Measurements from ENCODE around the gene RLF.

Gene RLF

DNA sequence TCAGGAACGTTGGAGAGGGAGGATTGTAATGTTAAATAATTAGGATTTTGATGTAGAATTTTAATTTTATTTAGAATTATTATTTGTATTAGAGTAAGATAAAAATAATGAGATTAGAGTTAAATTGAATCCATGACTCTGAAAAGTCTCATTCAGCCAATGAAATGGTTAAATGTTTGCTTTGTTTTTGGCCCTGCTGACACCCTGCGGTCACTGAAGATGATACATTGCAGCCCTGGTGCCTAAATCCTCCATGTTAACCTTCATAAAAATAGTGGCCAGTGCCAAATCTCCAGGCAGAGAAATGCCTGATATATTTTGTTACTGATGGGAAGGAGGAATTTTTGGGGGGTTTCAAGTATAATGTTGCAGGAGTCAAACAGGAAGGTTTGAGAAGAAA, 27.3 kb upstream of the RLF start:
- TF ChIP-seq, protein P1, sequence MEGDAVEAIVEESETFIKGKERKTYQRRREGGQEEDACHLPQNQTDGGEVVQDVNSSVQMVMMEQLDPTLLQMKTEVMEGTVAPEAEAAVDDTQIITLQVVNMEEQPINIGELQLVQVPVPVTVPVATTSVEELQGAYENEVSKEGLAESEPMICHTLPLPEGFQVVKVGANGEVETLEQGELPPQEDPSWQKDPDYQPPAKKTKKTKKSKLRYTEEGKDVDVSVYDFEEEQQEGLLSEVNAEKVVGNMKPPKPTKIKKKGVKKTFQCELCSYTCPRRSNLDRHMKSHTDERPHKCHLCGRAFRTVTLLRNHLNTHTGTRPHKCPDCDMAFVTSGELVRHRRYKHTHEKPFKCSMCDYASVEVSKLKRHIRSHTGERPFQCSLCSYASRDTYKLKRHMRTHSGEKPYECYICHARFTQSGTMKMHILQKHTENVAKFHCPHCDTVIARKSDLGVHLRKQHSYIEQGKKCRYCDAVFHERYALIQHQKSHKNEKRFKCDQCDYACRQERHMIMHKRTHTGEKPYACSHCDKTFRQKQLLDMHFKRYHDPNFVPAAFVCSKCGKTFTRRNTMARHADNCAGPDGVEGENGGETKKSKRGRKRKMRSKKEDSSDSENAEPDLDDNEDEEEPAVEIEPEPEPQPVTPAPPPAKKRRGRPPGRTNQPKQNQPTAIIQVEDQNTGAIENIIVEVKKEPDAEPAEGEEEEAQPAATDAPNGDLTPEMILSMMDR (IDR thresholded peaks at IDR 0.05; ENCODE audit: low read depth, low read length), result no peak
- no peak overlapping the region for H3K4me3 ChIP-seq (ENCODE audit: low read depth, low read length)

DNA sequence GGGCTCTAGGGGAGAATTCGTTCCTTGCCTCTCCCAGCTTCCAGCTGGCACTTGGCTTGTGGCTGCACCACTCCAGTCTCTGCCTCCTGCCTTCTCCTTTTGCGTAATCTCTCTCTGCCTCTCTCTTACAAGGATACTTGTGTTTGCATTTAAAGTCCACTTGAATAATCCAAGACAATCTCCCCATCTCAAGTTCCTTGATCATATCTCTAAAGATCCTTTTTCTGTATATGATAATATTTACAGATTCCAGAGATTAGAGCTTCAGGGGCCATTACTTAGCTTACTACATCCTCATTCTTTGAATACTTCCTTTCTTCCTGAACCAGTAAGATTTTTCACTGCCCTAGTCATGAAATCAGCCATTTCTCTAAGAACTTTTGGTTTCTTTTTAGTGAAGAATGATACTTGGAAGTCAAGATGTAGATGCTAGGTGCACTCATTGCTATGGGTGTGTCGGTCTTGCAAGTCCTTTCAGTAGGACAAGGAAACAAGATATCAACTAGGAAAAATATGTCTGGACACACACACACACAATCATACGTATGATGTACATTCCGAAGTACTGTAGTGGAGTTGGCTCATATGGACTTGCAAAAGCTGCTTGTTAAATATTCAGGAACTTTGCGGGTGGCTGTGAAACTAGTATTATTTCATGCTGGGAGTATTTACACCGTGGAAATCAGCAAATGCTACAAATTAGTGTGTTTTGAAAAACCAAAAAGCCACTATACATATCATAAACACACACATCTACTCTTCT, 20.8 kb upstream of the RLF start:
- TF ChIP-seq, protein P1 (IDR thresholded peaks at IDR 0.05; ENCODE audit: low read depth, low read length), result no peak
- H3K4me3 ChIP-seq (ENCODE audit: low read depth, low read length), result no peak overlapping the region

DNA sequence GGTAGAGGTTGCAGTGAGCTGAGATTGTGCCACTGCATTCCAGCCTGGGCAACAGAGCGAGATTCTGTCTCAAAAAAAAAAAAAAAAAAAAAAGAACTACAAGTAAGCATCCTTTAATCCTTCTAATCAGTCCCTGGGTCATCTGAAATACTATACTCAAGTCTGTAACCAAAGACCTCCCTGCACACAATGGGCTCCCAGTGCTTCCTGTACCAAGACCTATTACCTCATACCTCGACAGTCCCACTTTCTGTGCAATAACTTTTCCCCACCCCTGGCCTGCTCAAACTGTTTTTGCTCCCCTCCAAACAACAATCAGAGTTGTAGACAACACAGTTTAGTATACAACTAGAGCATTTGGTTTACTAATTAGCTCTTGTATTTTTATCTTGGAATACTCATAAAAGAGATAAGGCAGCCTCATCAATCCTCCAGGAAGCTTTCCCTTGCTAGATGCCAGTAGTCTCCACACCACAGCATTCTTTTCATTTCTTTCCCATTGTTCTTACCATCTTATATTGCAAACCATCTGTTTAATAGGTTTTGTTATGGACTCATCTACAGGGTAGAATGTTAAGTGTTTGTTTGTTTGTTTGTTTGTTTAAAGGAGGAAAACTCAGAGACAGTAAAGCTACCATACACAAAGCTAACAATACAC, 19.2 kb upstream of the RLF start:
- H3K4me3 ChIP-seq (ENCODE audit: low read depth, low read length), result no peak overlapping the region
- TF ChIP-seq, protein P1 (IDR thresholded peaks at IDR 0.05; ENCODE audit: low read depth, low read length), result no peak

DNA sequence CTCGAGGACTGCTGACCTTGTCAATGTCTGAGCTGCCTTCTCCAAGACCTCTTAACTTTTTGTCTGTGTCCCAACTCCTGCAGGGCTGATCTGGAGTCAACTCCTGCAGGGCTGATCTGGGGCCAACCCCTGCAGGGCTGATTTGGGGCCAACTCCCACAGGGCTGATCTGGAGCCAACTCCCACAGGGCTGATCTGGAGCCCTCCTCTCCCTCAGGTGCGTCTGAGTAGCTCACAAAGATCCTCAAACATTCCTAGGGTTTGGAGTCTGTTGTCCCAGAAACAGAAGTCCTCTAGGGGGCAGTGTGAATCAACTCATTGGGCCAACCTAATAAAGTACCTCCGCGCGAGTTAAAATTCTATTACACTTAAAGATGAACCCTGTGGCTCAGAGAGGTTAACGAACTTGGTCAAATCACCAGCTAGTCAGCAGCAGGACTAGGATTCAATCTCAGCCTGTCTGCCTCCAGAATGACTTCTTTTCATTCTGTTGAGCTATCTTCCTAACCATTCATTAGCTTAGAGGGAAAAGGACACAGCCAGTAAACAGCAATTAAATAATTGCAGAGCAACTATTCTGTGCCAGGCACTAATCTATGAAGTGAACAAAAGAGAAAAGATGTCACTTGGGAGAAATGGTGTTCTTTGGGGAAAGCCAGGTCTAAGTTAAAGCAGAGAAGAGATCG, 17.2 kb upstream of the RLF start:
- TF ChIP-seq, protein P1 (IDR thresholded peaks at IDR 0.05; ENCODE audit: low read depth, low read length), result peak; percentile 73
- no peak overlapping the region for H3K4me3 ChIP-seq (ENCODE audit: low read depth, low read length)

DNA sequence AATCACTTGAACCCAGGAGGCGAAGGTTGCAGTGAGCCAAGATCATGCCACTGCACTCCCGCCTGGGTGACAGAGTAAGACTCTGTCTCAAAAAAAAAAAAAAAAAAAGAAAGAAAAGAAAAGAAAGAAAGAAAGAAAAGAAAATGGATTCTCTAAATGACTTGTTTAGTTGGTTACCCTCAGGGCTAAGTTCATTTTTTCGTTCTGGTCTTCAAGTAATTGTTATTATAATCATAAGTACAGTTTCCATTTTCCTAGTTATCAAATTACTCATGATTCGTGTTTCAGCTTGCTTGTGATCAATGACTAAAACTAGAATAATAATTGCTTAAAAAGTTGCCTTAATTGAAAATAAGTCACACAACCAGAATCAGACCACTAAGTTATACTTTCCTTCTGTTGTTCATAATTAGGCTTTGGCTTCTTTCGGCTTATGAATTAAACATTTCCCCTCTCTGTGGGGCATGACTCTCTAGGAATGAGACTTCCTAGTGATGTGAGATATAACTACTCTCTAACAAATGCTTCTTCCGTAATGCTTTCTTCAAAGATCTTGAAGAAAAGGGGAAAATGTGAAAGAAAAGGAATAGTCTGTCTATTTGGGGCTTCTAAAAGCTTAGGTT, 9.6 kb upstream of the RLF start:
- TF ChIP-seq, protein P1 (IDR thresholded peaks at IDR 0.05; ENCODE audit: low read depth, low read length), result no peak
- no peak overlapping the region for H3K4me3 ChIP-seq (ENCODE audit: low read depth, low read length)

DNA sequence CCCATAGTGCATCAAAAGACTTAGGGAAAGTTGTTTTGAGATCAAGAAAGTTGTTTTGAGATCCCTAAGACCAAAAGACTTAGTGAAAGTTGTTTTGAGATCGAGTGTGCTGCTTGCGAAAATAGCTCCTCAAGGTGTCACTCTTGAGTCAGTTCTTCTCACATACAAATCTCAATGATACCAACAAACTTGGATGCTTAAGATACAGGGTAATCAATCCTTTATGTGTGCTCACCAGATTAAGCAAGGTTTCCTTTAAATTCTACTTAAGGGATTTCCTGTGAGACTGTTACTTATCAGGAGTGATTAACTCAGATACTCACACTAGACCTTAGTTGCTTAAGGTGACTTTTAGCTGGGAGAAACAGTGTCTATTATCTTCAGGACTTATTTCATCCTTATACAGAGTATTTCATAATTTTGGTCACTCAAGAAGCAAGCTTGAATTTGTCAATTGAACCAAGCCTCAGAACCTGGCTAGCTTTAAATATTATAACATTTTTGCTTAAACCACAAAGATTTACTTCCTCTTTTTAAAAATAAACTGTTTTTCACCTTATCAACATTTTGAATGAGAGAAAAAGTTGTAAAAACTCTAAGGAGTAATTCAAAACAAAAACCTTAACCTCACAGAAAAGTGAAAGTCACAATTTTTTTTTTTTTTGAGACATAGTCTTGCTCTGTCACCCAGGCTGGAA, 8.0 kb upstream of the RLF start:
- TF ChIP-seq, protein P1 (IDR thresholded peaks at IDR 0.05; ENCODE audit: low read depth, low read length), result peak; percentile 57
- no peak overlapping the region for H3K4me3 ChIP-seq (ENCODE audit: low read depth, low read length)
